Measurements from ENCODE around the gene S100A1.
"Not testable (repeated sequence)": the region's sequence is repeated elsewhere in the genome, so short reads cannot be mapped to it uniquely, and the experiment has no call there.

DNA sequence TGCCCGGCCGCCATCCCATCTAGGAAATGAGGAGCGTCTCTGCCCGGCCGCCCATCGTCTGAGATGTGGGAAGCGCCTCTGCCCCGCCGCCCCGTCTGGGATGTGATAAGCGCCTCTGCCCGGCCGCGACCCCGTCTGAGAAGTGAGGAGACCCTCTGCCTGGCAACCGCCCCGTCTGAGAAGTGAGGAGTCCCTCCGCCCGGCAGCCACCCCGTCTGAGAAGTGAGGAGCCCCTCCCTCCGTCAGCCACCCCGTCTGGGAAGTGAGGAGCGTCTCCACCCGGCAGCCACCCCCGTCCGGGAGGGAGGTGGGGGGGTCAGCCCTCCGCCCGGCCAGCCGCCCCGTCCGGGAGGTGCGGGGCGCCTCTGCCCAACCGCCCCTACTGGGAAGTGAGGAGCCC is 45.4 kb upstream of the S100A1 start:
- TF ChIP-seq, protein P1, sequence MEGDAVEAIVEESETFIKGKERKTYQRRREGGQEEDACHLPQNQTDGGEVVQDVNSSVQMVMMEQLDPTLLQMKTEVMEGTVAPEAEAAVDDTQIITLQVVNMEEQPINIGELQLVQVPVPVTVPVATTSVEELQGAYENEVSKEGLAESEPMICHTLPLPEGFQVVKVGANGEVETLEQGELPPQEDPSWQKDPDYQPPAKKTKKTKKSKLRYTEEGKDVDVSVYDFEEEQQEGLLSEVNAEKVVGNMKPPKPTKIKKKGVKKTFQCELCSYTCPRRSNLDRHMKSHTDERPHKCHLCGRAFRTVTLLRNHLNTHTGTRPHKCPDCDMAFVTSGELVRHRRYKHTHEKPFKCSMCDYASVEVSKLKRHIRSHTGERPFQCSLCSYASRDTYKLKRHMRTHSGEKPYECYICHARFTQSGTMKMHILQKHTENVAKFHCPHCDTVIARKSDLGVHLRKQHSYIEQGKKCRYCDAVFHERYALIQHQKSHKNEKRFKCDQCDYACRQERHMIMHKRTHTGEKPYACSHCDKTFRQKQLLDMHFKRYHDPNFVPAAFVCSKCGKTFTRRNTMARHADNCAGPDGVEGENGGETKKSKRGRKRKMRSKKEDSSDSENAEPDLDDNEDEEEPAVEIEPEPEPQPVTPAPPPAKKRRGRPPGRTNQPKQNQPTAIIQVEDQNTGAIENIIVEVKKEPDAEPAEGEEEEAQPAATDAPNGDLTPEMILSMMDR (IDR thresholded peaks at IDR 0.05) = not testable (repeated sequence)
- TF ChIP-seq POLR2AphosphoS5, POLR2A, EP300 (IDR thresholded peaks at IDR 0.05): not testable (repeated sequence)
